Ishikawa (cell line): ENCODE results near the gene VTI1A.

Experiments
- EP300 ChIP-seq: IDR thresholded peaks from 2 replicates; pipeline ENCODE4 v1.6.1; 2012; ENCODE audit warnings: borderline replicate concordance
- FOXM1 ChIP-seq: IDR thresholded peaks from 2 replicates; pipeline ENCODE4 v1.6.1; 2012; ENCODE audit warnings: low read depth, borderline replicate concordance
- REST ChIP-seq: IDR thresholded peaks from 2 replicates; pipeline ENCODE4 v1.6.1; 2012; ENCODE audit warnings: low read depth, mild to moderate bottlenecking
- YY1 ChIP-seq: IDR thresholded peaks from 2 replicates; pipeline ENCODE4 v1.6.1; 2012; ENCODE audit warnings: low read depth

GRCh38 chr10:112852306-112852705, 405.3 kb downstream of the VTI1A start:
- TF ChIP-seq EP300 (no peak), YY1 (no peak), REST (no peak), FOXM1 (no peak)
